Measurements from ENCODE around the gene KCNQ1OT1.

Gene KCNQ1OT1

DNA sequence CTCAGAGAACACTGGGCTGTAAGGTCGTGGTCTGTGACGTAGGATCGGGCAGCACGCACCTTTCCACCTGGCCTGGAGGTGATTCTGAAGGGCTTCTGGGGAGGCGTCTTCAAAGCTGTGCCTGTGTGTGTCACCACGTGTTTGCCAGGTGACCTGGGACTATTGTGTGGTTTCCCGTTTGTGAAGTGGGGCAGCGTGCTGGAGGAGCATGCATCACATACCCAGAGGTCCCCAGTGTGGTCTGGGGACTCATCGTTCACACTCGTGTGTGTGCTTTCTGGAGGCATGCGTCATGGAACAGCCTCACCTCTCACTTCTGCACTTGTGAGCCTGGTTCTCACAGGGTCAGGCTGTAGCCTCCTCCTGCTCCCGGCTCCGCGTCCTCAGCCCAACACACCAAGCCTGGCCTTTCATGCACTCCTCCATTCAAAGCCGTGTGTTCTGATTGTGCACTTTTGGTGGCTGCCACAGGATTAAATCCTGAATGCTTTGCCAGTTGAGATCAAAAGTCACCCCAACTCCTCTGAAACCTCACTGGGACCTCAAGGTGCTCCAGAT lies 106.3 kb downstream of the KCNQ1OT1 start:
- Histone ChIP-seq H3K4me1 (no peaks in the 10 kb centered on the region), H3K36me3 (no peaks in the 10 kb centered on the region), H3K27ac (no peak overlapping the region), H3K4me3 (no peak overlapping the region), H3K9me3 (peaks cover 3 to 11% (median 3%) of the 10 kb centered on the region in 3 donors), H3K27me3 (peaks cover 0 to 3% of the 10 kb centered on the region in 2 donors)
- DNase-seq: no peak
- intact Hi-C loops (cut with DNase I; ENCODE audit: low total_unique reads): no loop called here
- TF ChIP-seq, protein P1, sequence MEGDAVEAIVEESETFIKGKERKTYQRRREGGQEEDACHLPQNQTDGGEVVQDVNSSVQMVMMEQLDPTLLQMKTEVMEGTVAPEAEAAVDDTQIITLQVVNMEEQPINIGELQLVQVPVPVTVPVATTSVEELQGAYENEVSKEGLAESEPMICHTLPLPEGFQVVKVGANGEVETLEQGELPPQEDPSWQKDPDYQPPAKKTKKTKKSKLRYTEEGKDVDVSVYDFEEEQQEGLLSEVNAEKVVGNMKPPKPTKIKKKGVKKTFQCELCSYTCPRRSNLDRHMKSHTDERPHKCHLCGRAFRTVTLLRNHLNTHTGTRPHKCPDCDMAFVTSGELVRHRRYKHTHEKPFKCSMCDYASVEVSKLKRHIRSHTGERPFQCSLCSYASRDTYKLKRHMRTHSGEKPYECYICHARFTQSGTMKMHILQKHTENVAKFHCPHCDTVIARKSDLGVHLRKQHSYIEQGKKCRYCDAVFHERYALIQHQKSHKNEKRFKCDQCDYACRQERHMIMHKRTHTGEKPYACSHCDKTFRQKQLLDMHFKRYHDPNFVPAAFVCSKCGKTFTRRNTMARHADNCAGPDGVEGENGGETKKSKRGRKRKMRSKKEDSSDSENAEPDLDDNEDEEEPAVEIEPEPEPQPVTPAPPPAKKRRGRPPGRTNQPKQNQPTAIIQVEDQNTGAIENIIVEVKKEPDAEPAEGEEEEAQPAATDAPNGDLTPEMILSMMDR (IDR thresholded peaks at IDR 0.05): no peak

- no peak for DNase-seq
- H3K36me3 ChIP-seq: no peaks in the 10 kb centered on the region
- intact Hi-C loops (cut with DNase I; ENCODE audit: low total_unique reads): no loop called here
- TF ChIP-seq, protein P1 (IDR thresholded peaks at IDR 0.05): no peak
- no peak overlapping the region for H3K4me3 ChIP-seq
- H3K27me3 ChIP-seq: peaks cover 0 to 3% of the 10 kb centered on the region in 2 donors
- peaks cover under 1 to 7% (median 3%) of the 10 kb centered on the region in 3 donors for H3K9me3 ChIP-seq
- H3K4me1 ChIP-seq: no peaks in the 10 kb centered on the region
- H3K27ac ChIP-seq: no peak overlapping the region
Measured at GRCh38 chr11:2592559-2593392, 107.0 kb downstream of the KCNQ1OT1 start.

GRCh38 chr11:2591805-2592204 lies 108.0 kb downstream of the KCNQ1OT1 start:
- TF ChIP-seq, protein P1 (IDR thresholded peaks at IDR 0.05): no peak
- no peak overlapping the region for H3K4me3 ChIP-seq
- H3K36me3 ChIP-seq: no peaks in the 10 kb centered on the region
- peaks cover 0 to 3% (median 0%) of the 10 kb centered on the region in 3 donors for H3K9me3 ChIP-seq
- intact Hi-C loops (cut with DNase I; ENCODE audit: low total_unique reads): no loop called here
- no peak for DNase-seq
- H3K4me1 ChIP-seq: no peaks in the 10 kb centered on the region
- H3K27me3 ChIP-seq: peaks cover 0 to 3% of the 10 kb centered on the region in 2 donors
- H3K27ac ChIP-seq: no peak overlapping the region

GRCh38 chr11:2590965-2591754 lies 108.6 kb downstream of the KCNQ1OT1 start:
- Histone ChIP-seq H3K4me1 (no peaks in the 10 kb centered on the region), H3K36me3 (no peaks in the 10 kb centered on the region), H3K9me3 (peaks cover 0 to 3% (median 0%) of the 10 kb centered on the region in 3 donors), H3K27ac (no peak overlapping the region), H3K4me3 (no peak overlapping the region), H3K27me3 (peaks cover 0 to 3% of the 10 kb centered on the region in 2 donors)
- peak in 1 of 2 donors; percentile 15 for DNase-seq
- intact Hi-C loops (cut with DNase I; ENCODE audit: low total_unique reads): no loop called here
- TF ChIP-seq, protein P1 (IDR thresholded peaks at IDR 0.05): no peak

GRCh38 chr11:2590131-2590964 lies 109.4 kb downstream of the KCNQ1OT1 start:
- no peaks in the 10 kb centered on the region for H3K36me3 ChIP-seq
- H3K27me3 ChIP-seq: peaks cover 0 to 3% of the 10 kb centered on the region in 2 donors
- TF ChIP-seq, protein P1 (IDR thresholded peaks at IDR 0.05): no peak
- no peak overlapping the region for H3K4me3 ChIP-seq
- peak in 1 of 2 donors; percentile 16 for DNase-seq
- intact Hi-C loops (cut with DNase I; ENCODE audit: low total_unique reads): no loop called here
- no peaks in the 10 kb centered on the region for H3K4me1 ChIP-seq
- no peak overlapping the region for H3K27ac ChIP-seq
- peaks cover 0 to 3% (median 0%) of the 10 kb centered on the region in 3 donors for H3K9me3 ChIP-seq
